Spleen (tissue), 11 donors: ENCODE measurements around the gene GALK1. TPM values are rescaled to one million over a fixed set of nuclear protein-coding genes. Genes with fewer than 3 reads are reported as not detected.

ENCODE experiments used
- DNase-seq: peaks from one replicate; pipeline ENCODE4 v3.0.0-alpha.2; 2020
- H3K27ac ChIP-seq, 8 donors: fragments of 200-600 bp; sonication (generic) in 7 of 8; 1 replicate in 4 of 8; 2 replicates in 4 of 8; pipeline versions ENCODE4 v1.5.0 to v1.8.0; 2016 to 2021; ENCODE audit warnings: inconsistent platforms in 4 of 8, mild to moderate bottlenecking in 4 of 8, moderate library complexity in 1 of 8
- H3K27me3 ChIP-seq, 7 donors: fragments of 200-600 bp; sonication (generic) in 6 of 7; replicated peaks in 1 of 7; 1 replicate in 4 of 7; 2 replicates in 3 of 7; pipeline versions ENCODE4 v1.5.0 to v1.8.0; 2016 to 2021; ENCODE audit warnings: inconsistent platforms in 3 of 7, mild to moderate bottlenecking in 1 of 7
- H3K36me3 ChIP-seq, 6 donors: fragments of 200-600 bp; sonication (generic) in 5 of 6; 1 replicate in 4 of 6; 2 replicates in 2 of 6; pipeline versions ENCODE4 v1.5.0 to v1.8.0; 2016 to 2021; ENCODE audit warnings: inconsistent platforms in 2 of 6
- H3K4me1 ChIP-seq, 6 donors: fragments of 200-600 bp; sonication (generic) in 5 of 6; 1 replicate in 3 of 6; 2 replicates in 3 of 6; pipeline versions ENCODE4 v1.5.0 to v1.8.0; 2016 to 2021; ENCODE audit warnings: inconsistent platforms in 3 of 6
- H3K4me3 ChIP-seq, 8 donors: fragments of 200-600 bp; sonication (generic) in 7 of 8; 1 replicate in 4 of 8; 2 replicates in 4 of 8; pipeline versions ENCODE4 v1.5.0 to v1.8.0; 2016 to 2021; ENCODE audit warnings: inconsistent platforms in 4 of 8, mild to moderate bottlenecking in 4 of 8, moderate library complexity in 2 of 8
- H3K9me3 ChIP-seq, 8 donors: fragments of 200-600 bp; sonication (generic) in 7 of 8; 1 replicate in 4 of 8; 2 replicates in 4 of 8; pipeline versions ENCODE4 v1.5.0 to v1.8.0; 2016 to 2021; ENCODE audit warnings: inconsistent platforms in 4 of 8
- POLR2A ChIP-seq, 3 donors: fragments of 450-650 bp; IDR thresholded peaks; one replicate each; pipeline ENCODE4 v1.5.1; 2017; ENCODE audit warnings: antibody characterized with exemption in 3 of 3, mild to moderate bottlenecking in 1 of 3
- POLR2AphosphoS5 ChIP-seq, 3 donors: sonication (generic); formaldehyde crosslinking; IDR thresholded peaks; one replicate each; pipeline ENCODE4 v1.5.1; 2017; ENCODE audit warnings: antibody characterized with exemption in 3 of 3
- whole genome bisulfite sequencing, 5 donors: extraction: QIAGEN DNeasy Blood & Tissue Kit in 3 of 5; methylation state at CpG; one replicate each; pipeline versions ENCODE4 v1.1.5 to v1.1.7; 2013 to 2018; 5-methylcytosine and 5-hydroxymethylcytosine counted together
- intact Hi-C: fragments of 100-400 bp; cut with DNase I; formaldehyde crosslinking; loops from one replicate; pipeline ENCODE4 v1.15.0; 2023; ENCODE audit warnings: low total_unique reads
- polyA plus RNA-seq, 3 donors: library from polyadenylated mRNA; stranded (reverse); fragments of 200-250 nt; gene quantifications; one replicate each; pipeline ENCODE4 v1.2.1, GENCODE V29; 2013
- total RNA-seq, 7 donors: library from RNA; depleted of rRNA in 3 of 7; stranded (reverse); fragments of >200 nt in 3 of 7; fragmentation: NEBNext Ultra II Directional in 4 of 7; extraction: Animal tissue kit (Norgen Biotek cat#: 25700) in 4 of 7; gene quantifications; one replicate each; pipeline versions ENCODE4 v1.1.0 to v1.2.1, GENCODE V29; 2016 to 2021
- TF ChIP-seq, protein P1 (sequence below), 11 experiments: fragments of 200-600 bp in 7 of 11; fragments of 450-650 bp in 4 of 11; sonication (generic) in 4 of 11; IDR thresholded peaks in 8 of 11; conservative IDR thresholded peaks in 3 of 11; 1 replicate in 7 of 11; 2 replicates in 4 of 11; pipeline versions ENCODE4 v1.4.0 to v1.8.0; 2016 to 2021; ENCODE audit warnings: antibody characterized with exemption in 11 of 11, inconsistent platforms in 4 of 11, mild to moderate bottlenecking in 1 of 11
- donor health status: healthy with polysubstance abuse.
- donor health status: DM: no; HTN: no; CAD: no; lungs with moderate emphysema.
- donor health status: DM: no; HTN: no; CAD: no.
- donor health status: Bipolar disorder and iron deficiency.
- donor health status: healthy.
- donor health status: DM: no; HTN: no; CAD: no.
- donor health status: DM: yes; HTN: yes; CAD: no.

The GALK1 gene
- total and polyA plus RNA-seq, 10 donors = 23.5 to 45.9 (median 34.0) TPM

DNA sequence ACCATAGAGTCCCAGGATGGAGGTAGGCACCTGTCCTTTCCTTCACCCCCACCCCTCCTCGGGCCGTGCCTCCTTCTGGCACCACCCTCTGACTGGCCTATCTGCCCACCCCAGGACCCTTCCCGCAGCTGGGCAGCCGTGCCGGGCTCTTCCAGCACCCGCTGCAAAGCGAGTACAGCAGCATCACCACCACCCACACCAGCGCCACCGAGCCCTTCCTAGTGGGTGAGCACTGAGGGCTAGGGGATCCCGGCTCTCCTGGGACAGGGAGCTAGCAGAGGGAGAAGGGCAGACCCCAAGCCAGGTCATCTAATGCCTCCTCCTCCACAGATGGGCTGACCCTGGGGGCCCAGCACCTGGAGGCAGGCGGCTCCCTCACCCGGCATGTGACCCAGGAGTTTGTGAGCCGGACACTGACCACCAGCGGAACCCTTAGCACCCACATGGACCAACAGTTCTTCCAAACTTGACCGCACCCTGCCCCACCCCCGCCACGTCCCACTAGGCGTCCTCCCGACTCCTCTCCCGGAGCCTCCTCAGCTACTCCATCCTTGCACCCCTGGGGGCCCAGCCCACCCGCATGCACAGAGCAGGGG is 7.8 kb downstream of the GALK1 start:
- no peak overlapping the region for H3K4me3 ChIP-seq

DNA sequence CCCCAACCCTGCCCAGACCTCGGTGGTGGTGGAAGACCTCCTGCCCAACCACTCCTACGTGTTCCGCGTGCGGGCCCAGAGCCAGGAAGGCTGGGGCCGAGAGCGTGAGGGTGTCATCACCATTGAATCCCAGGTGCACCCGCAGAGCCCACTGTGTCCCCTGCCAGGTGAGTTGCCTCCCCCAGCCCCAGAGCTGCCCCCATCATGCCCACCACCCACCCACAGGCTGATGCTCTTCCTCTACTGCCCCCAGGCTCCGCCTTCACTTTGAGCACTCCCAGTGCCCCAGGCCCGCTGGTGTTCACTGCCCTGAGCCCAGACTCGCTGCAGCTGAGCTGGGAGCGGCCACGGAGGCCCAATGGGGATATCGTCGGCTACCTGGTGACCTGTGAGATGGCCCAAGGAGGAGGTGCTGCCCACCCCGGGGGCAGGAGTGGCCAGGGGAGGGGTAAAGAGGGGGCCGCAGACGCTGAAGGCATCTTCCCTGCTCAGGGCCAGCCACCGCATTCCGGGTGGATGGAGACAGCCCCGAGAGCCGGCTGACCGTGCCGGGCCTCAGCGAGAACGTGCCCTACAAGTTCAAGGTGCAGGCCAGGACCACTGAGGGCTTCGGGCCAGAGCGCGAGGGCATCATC is 8.4 kb downstream of the GALK1 start:
- no peaks in the 10 kb centered on the region for H3K9me3 ChIP-seq
- H3K27me3 ChIP-seq = no peaks in the 10 kb centered on the region
- peaks cover 3 to 56% (median 29%) of the 10 kb centered on the region in 6 donors for H3K4me1 ChIP-seq
- H3K36me3 ChIP-seq = peaks cover 0 to 90% (median 34%) of the 10 kb centered on the region in 6 donors
- peak overlapping the region in 1 of 8 donors; percentile 14 for H3K27ac ChIP-seq
- no peak overlapping the region for H3K4me3 ChIP-seq
- 88 to 95% (median 92%) methylated on average over 9 to 29 of the region's 29 CpGs for WGBS, 5 donors
- peak; percentile 72 for DNase-seq
- TF ChIP-seq POLR2AphosphoS5 (IDR thresholded peaks at IDR 0.05) = peak in 2 of 3 donors; percentile 43 to 46
- TF ChIP-seq, protein P1, sequence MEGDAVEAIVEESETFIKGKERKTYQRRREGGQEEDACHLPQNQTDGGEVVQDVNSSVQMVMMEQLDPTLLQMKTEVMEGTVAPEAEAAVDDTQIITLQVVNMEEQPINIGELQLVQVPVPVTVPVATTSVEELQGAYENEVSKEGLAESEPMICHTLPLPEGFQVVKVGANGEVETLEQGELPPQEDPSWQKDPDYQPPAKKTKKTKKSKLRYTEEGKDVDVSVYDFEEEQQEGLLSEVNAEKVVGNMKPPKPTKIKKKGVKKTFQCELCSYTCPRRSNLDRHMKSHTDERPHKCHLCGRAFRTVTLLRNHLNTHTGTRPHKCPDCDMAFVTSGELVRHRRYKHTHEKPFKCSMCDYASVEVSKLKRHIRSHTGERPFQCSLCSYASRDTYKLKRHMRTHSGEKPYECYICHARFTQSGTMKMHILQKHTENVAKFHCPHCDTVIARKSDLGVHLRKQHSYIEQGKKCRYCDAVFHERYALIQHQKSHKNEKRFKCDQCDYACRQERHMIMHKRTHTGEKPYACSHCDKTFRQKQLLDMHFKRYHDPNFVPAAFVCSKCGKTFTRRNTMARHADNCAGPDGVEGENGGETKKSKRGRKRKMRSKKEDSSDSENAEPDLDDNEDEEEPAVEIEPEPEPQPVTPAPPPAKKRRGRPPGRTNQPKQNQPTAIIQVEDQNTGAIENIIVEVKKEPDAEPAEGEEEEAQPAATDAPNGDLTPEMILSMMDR (IDR thresholded peaks at IDR 0.05 in 8 of 11, conservative IDR thresholded peaks at IDR 0.05 in 3 of 11) = no peak
- intact Hi-C loops = no loop called here

More for the DNA sequence above, 7.8 kb downstream of the GALK1 start:
- DNase-seq = peak; percentile 71
- Histone ChIP-seq H3K9me3 (no peaks in the 10 kb centered on the region), H3K27ac (no peak overlapping the region), H3K4me1 (peaks cover 3 to 56% (median 29%) of the 10 kb centered on the region in 6 donors), H3K27me3 (no peaks in the 10 kb centered on the region), H3K36me3 (peaks cover 0 to 89% (median 34%) of the 10 kb centered on the region in 6 donors)
- intact Hi-C loops = no loop called here
- TF ChIP-seq POLR2AphosphoS5 (IDR thresholded peaks at IDR 0.05) (peak in 2 of 3 donors; percentile 8 to 46), POLR2A (IDR thresholded peaks at IDR 0.05) (no peak)
- TF ChIP-seq, protein P1 (IDR thresholded peaks at IDR 0.05 in 8 of 11, conservative IDR thresholded peaks at IDR 0.05 in 3 of 11) = no peak
- 87 to 93% (median 89%) methylated on average over 10 to 21 of the region's 21 CpGs for WGBS, 5 donors

DNA sequence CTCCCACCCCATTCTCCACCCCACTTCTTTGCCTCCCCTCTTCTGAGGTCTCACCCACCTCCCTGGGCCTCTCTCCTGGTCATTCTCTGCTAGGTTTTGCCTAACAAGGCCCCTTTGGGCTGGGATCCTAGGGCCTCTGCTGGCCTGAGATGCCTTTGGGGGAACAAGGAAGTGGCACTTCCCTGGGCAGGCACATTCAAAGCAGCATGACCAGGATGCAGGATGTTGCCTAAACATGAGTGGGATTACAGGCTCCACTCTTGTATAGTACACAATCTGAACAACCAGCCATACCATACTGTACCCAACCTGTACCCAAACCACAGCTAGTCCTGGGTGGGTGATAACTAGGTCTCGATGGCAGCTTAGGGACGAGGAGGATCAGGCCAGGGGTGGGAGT is 9.0 kb downstream of the GALK1 start:
- Histone ChIP-seq H3K27ac (peak overlapping the region in 1 of 8 donors; percentile 14), H3K27me3 (no peaks in the 10 kb centered on the region), H3K36me3 (peaks cover 0 to 96% (median 34%) of the 10 kb centered on the region in 6 donors), H3K4me1 (peaks cover 3 to 56% (median 29%) of the 10 kb centered on the region in 6 donors), H3K9me3 (no peaks in the 10 kb centered on the region), H3K4me3 (no peak overlapping the region)
- no peak for DNase-seq
- intact Hi-C loops = no loop called here
- TF ChIP-seq POLR2AphosphoS5 (IDR thresholded peaks at IDR 0.05) = no peak
- TF ChIP-seq, protein P1 (IDR thresholded peaks at IDR 0.05 in 8 of 11, conservative IDR thresholded peaks at IDR 0.05 in 3 of 11) = no peak
- no peak for TF ChIP-seq POLR2A (IDR thresholded peaks at IDR 0.05)
- WGBS, 5 donors = 85 to 96% (median 93%) methylated on average over 2 of the region's 2 CpGs; no CpG with 5 or more reads in 2 of the 5 donors

DNA sequence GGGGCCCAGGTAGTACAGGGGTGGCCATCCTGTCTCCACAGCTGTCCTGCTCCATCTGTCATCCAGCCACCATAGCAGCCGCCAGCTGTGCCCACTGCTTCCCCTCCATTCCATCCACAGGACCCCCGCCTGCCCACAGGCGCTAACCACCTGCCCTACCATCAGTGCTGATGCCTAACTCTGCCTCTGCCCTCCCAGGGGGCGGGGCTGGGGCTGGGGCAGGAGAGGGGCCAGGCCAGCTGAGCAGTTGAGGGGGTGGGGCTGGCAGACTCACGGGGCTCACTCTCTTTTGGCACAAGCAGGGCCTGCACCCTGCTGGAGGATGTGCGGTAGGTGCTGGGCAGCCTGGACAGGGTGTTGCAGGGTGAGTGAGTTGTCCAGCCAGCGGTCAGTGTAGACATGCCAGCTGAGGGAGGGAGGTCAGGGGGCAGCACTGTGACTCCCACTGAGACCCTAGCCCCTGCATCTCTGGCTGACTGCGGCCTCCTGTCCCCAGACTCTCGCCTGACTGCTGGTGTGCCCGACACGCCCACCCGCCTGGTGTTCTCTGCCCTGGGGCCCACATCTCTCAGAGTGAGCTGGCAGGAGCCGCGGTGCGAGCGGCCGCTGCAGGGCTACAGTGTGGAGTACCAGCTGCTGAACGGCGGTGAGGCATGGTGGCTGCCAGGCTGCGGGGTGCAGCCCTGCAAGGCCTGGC is 9.6 kb downstream of the GALK1 start:
- no peak for TF ChIP-seq POLR2A (IDR thresholded peaks at IDR 0.05)
- TF ChIP-seq, protein P1 (IDR thresholded peaks at IDR 0.05 in 8 of 11, conservative IDR thresholded peaks at IDR 0.05 in 3 of 11) = no peak
- TF ChIP-seq POLR2AphosphoS5 (IDR thresholded peaks at IDR 0.05) = peak in 2 of 3 donors; percentile 36 to 51
- intact Hi-C loops = no loop called here
- Histone ChIP-seq H3K36me3 (peaks cover 0 to 97% (median 34%) of the 10 kb centered on the region in 6 donors), H3K27me3 (no peaks in the 10 kb centered on the region), H3K9me3 (no peaks in the 10 kb centered on the region), H3K4me1 (peaks cover 3 to 57% (median 30%) of the 10 kb centered on the region in 6 donors), H3K27ac (peak overlapping the region in 1 of 8 donors; percentile 14), H3K4me3 (no peak overlapping the region)
- peak; percentile 76 for DNase-seq
- 73 to 89% (median 79%) methylated on average over 18 to 20 of the region's 20 CpGs for WGBS, 5 donors
